ENCODE results near the gene FAM13A.

Gene FAM13A

GRCh38 chr4:88836216-88836615 is 220.8 kb downstream of the FAM13A start:
- Histone ChIP-seq H3K9me2 (replicated peaks; ENCODE audit: insufficient read depth, low read length) (no peaks in the 10 kb centered on the region), H4K20me1 (ENCODE audit: insufficient read depth, low read length) (no peaks in the 10 kb centered on the region), H3K4me1 (ENCODE audit: low read length) (no peaks in the 10 kb centered on the region), H3F3A (ENCODE audit: insufficient read depth, low read length) (no peaks in the 10 kb centered on the region; the same call in 1 of the 2 replicates), H3K9me3 (replicated peaks; ENCODE audit: insufficient read depth, low read length) (no peaks in the 10 kb centered on the region), H3K36me3 (replicated peaks; ENCODE audit: insufficient read depth, low read length) (no peaks in the 10 kb centered on the region), H3K9ac (ENCODE audit: low read length) (no peak overlapping the region), H3K27ac (ENCODE audit: low read length) (no peak overlapping the region), H3K79me2 (ENCODE audit: low read length) (no peaks in the 10 kb centered on the region), H3K27me3 (replicated peaks; ENCODE audit: insufficient read depth, low read length) (no peaks in the 10 kb centered on the region), H3K4me2 (ENCODE audit: low read depth, low read length) (no peak overlapping the region), H2AFZ (ENCODE audit: low read length) (no peak overlapping the region), H3K4me3 (ENCODE audit: low read length) (no peak overlapping the region)
- no peak for DNase-seq
- no peak for TF ChIP-seq EZH2 (optimal IDR thresholded peaks at IDR 0.05; ENCODE audit: low read depth, low read length)
- no peak for TF ChIP-seq EZH2phosphoT487 (IDR thresholded peaks at IDR 0.05; ENCODE audit: low read length)
- no peak for TF ChIP-seq CTCF (IDR thresholded peaks at IDR 0.05; ENCODE audit: low read length)

GRCh38 chr4:88831031-88831430 is 226.0 kb downstream of the FAM13A start:
- H3K9me3 ChIP-seq (replicated peaks; ENCODE audit: insufficient read depth, low read length) = no peaks in the 10 kb centered on the region
- TF ChIP-seq EZH2phosphoT487 (IDR thresholded peaks at IDR 0.05; ENCODE audit: low read length) (no peak), EZH2 (optimal IDR thresholded peaks at IDR 0.05; ENCODE audit: low read depth, low read length) (no peak), CTCF (IDR thresholded peaks at IDR 0.05; ENCODE audit: low read length) (no peak)
- no peaks in the 10 kb centered on the region for H3K4me1 ChIP-seq (ENCODE audit: low read length)
- no peaks in the 10 kb centered on the region; the same call in 1 of the 2 replicates for H3F3A ChIP-seq (ENCODE audit: insufficient read depth, low read length)
- H3K9ac ChIP-seq (ENCODE audit: low read length) = no peak overlapping the region
- no peaks in the 10 kb centered on the region for H3K27me3 ChIP-seq (replicated peaks; ENCODE audit: insufficient read depth, low read length)
- no peak overlapping the region for H3K4me2 ChIP-seq (ENCODE audit: low read depth, low read length)
- no peak for DNase-seq
- no peaks in the 10 kb centered on the region for H3K36me3 ChIP-seq (replicated peaks; ENCODE audit: insufficient read depth, low read length)
- no peak overlapping the region for H3K27ac ChIP-seq (ENCODE audit: low read length)
- no peaks in the 10 kb centered on the region for H3K9me2 ChIP-seq (replicated peaks; ENCODE audit: insufficient read depth, low read length)
- H4K20me1 ChIP-seq (ENCODE audit: insufficient read depth, low read length) = no peaks in the 10 kb centered on the region
- no peak overlapping the region for H2AFZ ChIP-seq (ENCODE audit: low read length)
- no peaks in the 10 kb centered on the region for H3K79me2 ChIP-seq (ENCODE audit: low read length)
- no peak overlapping the region for H3K4me3 ChIP-seq (ENCODE audit: low read length)

- H2AFZ ChIP-seq (ENCODE audit: low read length) = no peak overlapping the region
These were observed 226.4 kb downstream of the FAM13A start for GRCh38 chr4:88830598-88830997.

More at GRCh38 chr4:88830598-88830997, 226.4 kb downstream of the FAM13A start:
- no peak overlapping the region for H3K9ac ChIP-seq (ENCODE audit: low read length)
- H3K4me3 ChIP-seq (ENCODE audit: low read length) = no peak overlapping the region
- H3K4me1 ChIP-seq (ENCODE audit: low read length) = no peaks in the 10 kb centered on the region
- no peaks in the 10 kb centered on the region for H3K27me3 ChIP-seq (replicated peaks; ENCODE audit: insufficient read depth, low read length)
- H3K27ac ChIP-seq (ENCODE audit: low read length) = no peak overlapping the region
- H3K36me3 ChIP-seq (replicated peaks; ENCODE audit: insufficient read depth, low read length) = no peaks in the 10 kb centered on the region
- no peaks in the 10 kb centered on the region for H4K20me1 ChIP-seq (ENCODE audit: insufficient read depth, low read length)
- no peaks in the 10 kb centered on the region; the same call in 1 of the 2 replicates for H3F3A ChIP-seq (ENCODE audit: insufficient read depth, low read length)
- H3K9me3 ChIP-seq (replicated peaks; ENCODE audit: insufficient read depth, low read length) = no peaks in the 10 kb centered on the region
- H3K4me2 ChIP-seq (ENCODE audit: low read depth, low read length) = no peak overlapping the region
- DNase-seq = no peak
- TF ChIP-seq EZH2phosphoT487 (IDR thresholded peaks at IDR 0.05; ENCODE audit: low read length) = no peak
- no peak for TF ChIP-seq EZH2 (optimal IDR thresholded peaks at IDR 0.05; ENCODE audit: low read depth, low read length)
- no peak for TF ChIP-seq CTCF (IDR thresholded peaks at IDR 0.05; ENCODE audit: low read length)
- H3K79me2 ChIP-seq (ENCODE audit: low read length) = no peaks in the 10 kb centered on the region
- no peaks in the 10 kb centered on the region for H3K9me2 ChIP-seq (replicated peaks; ENCODE audit: insufficient read depth, low read length)

Data from MM.1S (cell line).